Esophagus muscularis mucosa (tissue), 3 donors: Measurements from ENCODE around the gene PLCG2.

Experiments used
- EP300 ChIP-seq: sonication (generic); formaldehyde crosslinking; IDR thresholded peaks from one replicate; pipeline ENCODE4 v1.6.1; 2017; ENCODE audit warnings: antibody characterized with exemption
- TF ChIP-seq, protein P1 (sequence below), 3 experiments: fragments of 200-600 bp in 2 of 3; fragments of 450-650 bp in 1 of 3; sonication (generic) in 2 of 3; IDR thresholded peaks; one replicate each; pipeline ENCODE4 v1.5.1; 2017 to 2019; ENCODE audit warnings: antibody characterized with exemption in 3 of 3, mild to moderate bottlenecking in 2 of 3, moderate library complexity in 1 of 3

DNA sequence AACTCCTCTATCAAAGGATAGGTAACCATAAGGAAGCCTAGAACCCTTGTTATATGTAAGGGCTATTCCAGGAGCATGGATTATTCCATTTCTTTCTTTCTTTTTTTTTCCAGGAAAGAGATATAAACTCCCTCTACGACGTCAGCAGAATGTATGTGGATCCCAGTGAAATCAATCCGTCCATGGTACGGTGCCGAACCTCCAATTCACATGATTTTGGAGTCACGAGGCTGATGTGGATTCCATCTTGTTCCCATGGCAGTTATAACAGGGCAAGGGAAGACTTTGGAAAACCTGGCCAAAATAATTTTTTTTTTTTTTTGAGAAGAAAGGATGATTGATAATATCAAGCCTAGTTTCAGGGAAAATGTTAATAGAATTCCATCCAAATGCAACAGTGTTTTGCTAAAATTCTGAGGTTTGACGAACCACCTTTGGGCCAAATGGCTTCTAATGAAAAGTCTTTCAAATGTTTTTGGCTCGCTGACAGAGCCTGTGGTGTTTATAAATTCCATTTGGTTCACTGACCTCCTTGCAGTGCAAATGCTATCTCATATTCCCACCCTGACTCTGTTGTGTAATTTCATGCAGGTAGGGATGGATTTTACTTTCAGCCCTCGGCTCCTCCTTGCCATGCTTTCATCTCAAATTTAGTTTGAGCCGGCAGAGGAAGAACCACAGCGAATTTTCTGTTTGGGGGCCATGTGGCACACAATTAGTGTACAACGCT is 142.2 kb downstream of the PLCG2 start:
- TF ChIP-seq, protein P1, sequence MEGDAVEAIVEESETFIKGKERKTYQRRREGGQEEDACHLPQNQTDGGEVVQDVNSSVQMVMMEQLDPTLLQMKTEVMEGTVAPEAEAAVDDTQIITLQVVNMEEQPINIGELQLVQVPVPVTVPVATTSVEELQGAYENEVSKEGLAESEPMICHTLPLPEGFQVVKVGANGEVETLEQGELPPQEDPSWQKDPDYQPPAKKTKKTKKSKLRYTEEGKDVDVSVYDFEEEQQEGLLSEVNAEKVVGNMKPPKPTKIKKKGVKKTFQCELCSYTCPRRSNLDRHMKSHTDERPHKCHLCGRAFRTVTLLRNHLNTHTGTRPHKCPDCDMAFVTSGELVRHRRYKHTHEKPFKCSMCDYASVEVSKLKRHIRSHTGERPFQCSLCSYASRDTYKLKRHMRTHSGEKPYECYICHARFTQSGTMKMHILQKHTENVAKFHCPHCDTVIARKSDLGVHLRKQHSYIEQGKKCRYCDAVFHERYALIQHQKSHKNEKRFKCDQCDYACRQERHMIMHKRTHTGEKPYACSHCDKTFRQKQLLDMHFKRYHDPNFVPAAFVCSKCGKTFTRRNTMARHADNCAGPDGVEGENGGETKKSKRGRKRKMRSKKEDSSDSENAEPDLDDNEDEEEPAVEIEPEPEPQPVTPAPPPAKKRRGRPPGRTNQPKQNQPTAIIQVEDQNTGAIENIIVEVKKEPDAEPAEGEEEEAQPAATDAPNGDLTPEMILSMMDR (IDR thresholded peaks at IDR 0.05), result no peak
- TF ChIP-seq EP300, result no peak
